Smooth muscle cell (in vitro differentiated cells): Measurements from ENCODE around the gene TEC. TPM values are rescaled to one million over a fixed set of nuclear protein-coding genes. Genes with fewer than 3 reads are reported as not detected.
"Not testable (repeated sequence)": the region's sequence is repeated elsewhere in the genome, so short reads cannot be mapped to it uniquely, and the experiment has no call there.

Source experiments
- DNase-seq: peaks from one replicate; lab custom pipeline; 2025; ENCODE audit not compliant: unreplicated experiment; lab: John Stamatoyannopoulos, UW
- H2AFZ ChIP-seq: fragments of 200-600 bp; sonication (generic); 2 replicates; pipeline ENCODE4 v1.6.0; 2016; ENCODE audit warnings: antibody characterized with exemption, low read depth, mild to moderate bottlenecking
- H3F3A ChIP-seq: fragments of 200-600 bp; sonication (generic); 2 replicates; pipeline ENCODE4 v1.6.0; 2017; ENCODE audit warnings: antibody characterized with exemption, low read depth
- H3K27ac ChIP-seq: fragments of 200-600 bp; sonication (generic); 2 replicates; pipeline ENCODE4 v1.5.1; 2016; ENCODE audit warnings: low read depth, mild to moderate bottlenecking
- H3K27me3 ChIP-seq: fragments of 200-600 bp; sonication (generic); 2 replicates; pipeline ENCODE4 v1.6.1; 2016; ENCODE audit warnings: low read depth, mild to moderate bottlenecking
- H3K36me3 ChIP-seq: fragments of 200-600 bp; sonication (generic); 2 replicates; pipeline ENCODE4 v1.5.1; 2016; ENCODE audit warnings: low read depth
- H3K4me1 ChIP-seq: fragments of 200-600 bp; sonication (generic); 2 replicates; pipeline ENCODE4 v1.5.1; 2016; ENCODE audit warnings: low read depth
- H3K4me2 ChIP-seq: fragments of 200-600 bp; sonication (generic); 2 replicates; pipeline ENCODE4 v1.6.0; 2016; ENCODE audit warnings: mild to moderate bottlenecking
- H3K4me3 ChIP-seq: fragments of 200-600 bp; sonication (generic); 2 replicates; pipeline ENCODE4 v1.5.1; 2016; ENCODE audit warnings: mild to moderate bottlenecking
- H3K79me2 ChIP-seq: fragments of 200-600 bp; sonication (generic); 2 replicates; pipeline ENCODE4 v1.6.0; 2016; ENCODE audit warnings: low read depth, mild to moderate bottlenecking
- H3K9ac ChIP-seq: fragments of 200-600 bp; sonication (generic); 2 replicates; pipeline ENCODE4 v1.6.0; 2016; ENCODE audit warnings: low read depth
- H3K9me3 ChIP-seq: fragments of 200-600 bp; sonication (generic); replicated peaks from 2 replicates; pipeline ENCODE4 v1.5.1; 2016; ENCODE audit warnings: low read depth
- H4K20me1 ChIP-seq: fragments of 200-600 bp; sonication (generic); 2 replicates; pipeline ENCODE4 v1.6.0; 2016; ENCODE audit warnings: low read depth
- WGBS: methylation state at CpG from one replicate; pipeline ENCODE4 v1.1.7; 2016; ENCODE audit warnings: low lambda C conversion rate; 5-methylcytosine and 5-hydroxymethylcytosine counted together
- polyA plus RNA-seq: library from polyadenylated mRNA; unstranded; fragments of >200 nt; fragmentation: Nextera tagmentation; extraction: Ambion mirVana; gene quantifications from 2 replicates; pipeline ENCODE4 v1.2.1, GENCODE V29; 2016
- total RNA-seq: library from RNA; depleted of rRNA; stranded (reverse); fragments of >200 nt; gene quantifications from 2 replicates; pipeline ENCODE4 v1.2.3, GENCODE V29; 2014
- TF ChIP-seq, protein P1 (sequence below): fragments of 200-600 bp; sonication (generic); IDR thresholded peaks from 2 replicates; pipeline ENCODE4 v1.5.1; 2017; ENCODE audit warnings: borderline replicate concordance, mild to moderate bottlenecking, antibody characterized with exemption; ENCODE audit not compliant: insufficient read depth, poor library complexity, severe bottlenecking

TEC gene
- total RNA-seq (0.67 and 1.8 TPM in 2 replicates), polyA plus RNA-seq (0.14 TPM in 1 of 2 replicates, not detected in the other)

DNA sequence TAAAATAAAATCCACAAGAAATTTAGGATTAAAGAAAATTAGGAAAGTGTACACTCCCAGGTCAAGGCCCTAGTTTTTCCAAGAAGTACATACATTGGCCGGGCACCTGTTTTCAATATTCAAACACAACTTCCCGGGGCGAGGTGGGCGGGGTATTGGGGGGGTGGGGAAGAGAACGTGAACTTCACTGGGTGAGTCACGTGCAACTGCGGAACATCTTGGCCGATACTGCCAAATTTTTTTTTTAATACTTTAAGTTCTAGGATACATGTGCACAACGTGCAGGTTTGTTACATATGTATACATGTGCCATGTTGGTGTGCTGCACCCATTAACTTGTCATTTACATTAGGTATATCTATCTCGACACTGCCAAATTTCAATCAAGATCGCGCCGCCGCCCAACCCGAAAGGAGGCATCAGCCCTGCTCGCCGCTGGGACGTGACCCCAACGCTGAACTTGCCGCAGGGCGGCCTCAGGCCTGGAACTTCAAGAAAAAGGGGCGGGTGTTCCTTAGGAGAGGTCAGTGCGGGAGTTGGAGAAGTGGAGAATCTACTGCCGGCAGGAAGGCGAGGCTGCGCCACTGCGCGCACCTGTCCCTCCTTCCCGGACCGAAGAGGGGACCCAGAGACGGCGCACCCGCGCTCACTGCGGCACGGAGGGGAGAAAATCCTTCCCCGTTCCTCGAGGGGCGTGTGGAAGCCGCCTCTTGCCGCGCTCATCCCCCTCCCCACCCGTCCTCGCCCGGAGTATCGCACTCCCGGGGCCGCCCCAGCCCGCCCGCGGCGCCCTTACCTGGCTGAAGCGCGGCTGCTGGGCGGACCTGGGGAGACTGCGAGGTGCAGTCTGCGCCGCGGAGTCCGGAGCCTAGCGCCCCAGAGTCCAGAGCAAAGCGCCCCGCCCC is at the start of gene TEC:
TSS of gene TEC (minus strand) at position 883 of the 905 bp plus-strand sequence. CDS start 41,224 bp downstream, outside the sequence.
- Histone ChIP-seq H3K36me3 (no peaks in the 10 kb centered on the region), H2AFZ (peak within 1 kb of the TSS; percentile 99), H3K79me2 (no peaks in the 10 kb centered on the region), H3F3A (no peaks in the 10 kb centered on the region), H3K9ac (peak within 1 kb of the TSS; percentile 57), H3K4me3 (peak within 1 kb of the TSS; percentile 80), H4K20me1 (no peaks in the 10 kb centered on the region), H3K9me3 (no peaks in the 10 kb centered on the region), H3K4me2 (peak within 1 kb of the TSS; percentile 96), H3K4me1 (no peaks in the 10 kb centered on the region), H3K27ac (no peak within 1 kb of the TSS), H3K27me3 (no peaks in the 10 kb centered on the region)
- TF ChIP-seq, protein P1, sequence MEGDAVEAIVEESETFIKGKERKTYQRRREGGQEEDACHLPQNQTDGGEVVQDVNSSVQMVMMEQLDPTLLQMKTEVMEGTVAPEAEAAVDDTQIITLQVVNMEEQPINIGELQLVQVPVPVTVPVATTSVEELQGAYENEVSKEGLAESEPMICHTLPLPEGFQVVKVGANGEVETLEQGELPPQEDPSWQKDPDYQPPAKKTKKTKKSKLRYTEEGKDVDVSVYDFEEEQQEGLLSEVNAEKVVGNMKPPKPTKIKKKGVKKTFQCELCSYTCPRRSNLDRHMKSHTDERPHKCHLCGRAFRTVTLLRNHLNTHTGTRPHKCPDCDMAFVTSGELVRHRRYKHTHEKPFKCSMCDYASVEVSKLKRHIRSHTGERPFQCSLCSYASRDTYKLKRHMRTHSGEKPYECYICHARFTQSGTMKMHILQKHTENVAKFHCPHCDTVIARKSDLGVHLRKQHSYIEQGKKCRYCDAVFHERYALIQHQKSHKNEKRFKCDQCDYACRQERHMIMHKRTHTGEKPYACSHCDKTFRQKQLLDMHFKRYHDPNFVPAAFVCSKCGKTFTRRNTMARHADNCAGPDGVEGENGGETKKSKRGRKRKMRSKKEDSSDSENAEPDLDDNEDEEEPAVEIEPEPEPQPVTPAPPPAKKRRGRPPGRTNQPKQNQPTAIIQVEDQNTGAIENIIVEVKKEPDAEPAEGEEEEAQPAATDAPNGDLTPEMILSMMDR, result no peak
- peak; percentile 16 for DNase-seq
- 3% methylated on average over 36 of the region's 63 CpGs for WGBS

DNA sequence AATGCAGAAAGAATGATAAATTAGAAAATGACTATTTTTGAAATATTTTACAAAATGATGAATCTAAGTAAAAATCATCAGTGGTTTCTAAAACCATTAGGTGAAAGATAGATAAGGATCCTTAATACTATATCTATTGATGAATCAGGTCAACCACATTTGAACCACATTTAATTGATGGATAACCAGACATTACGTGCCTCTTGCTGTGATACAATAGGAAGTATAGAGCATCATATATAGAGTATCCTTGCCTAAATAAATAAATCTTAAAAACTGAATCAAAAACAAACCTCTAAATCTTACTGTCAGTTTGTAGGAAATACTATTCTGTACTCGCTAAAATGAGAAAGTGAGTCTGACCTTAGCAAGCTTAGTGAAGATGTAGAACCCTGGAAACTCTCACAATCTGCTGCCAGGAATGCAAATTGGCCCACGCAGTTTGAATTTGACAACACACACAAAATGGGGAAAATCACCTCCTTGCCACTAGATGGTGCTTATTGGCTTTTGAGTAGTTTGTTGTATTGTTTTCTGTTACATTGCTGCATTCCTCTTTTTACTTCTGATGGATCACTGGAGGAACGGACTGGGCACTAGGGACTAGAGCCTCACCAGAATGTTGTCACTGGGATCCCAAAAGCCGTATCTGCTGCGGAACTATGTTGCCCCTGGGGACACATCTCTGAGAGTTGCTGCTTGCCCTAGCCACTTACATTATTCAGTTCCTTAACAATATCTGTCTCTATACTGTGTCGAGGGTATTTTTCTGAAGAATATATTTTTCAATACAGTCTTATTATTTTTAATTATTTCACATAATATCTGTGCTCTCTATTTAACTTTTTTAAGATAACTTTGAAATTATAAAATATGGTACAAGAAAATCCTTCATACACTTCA is 46.3 kb upstream of the TEC start:
- no peak overlapping the region for H3K4me2 ChIP-seq

DNA sequence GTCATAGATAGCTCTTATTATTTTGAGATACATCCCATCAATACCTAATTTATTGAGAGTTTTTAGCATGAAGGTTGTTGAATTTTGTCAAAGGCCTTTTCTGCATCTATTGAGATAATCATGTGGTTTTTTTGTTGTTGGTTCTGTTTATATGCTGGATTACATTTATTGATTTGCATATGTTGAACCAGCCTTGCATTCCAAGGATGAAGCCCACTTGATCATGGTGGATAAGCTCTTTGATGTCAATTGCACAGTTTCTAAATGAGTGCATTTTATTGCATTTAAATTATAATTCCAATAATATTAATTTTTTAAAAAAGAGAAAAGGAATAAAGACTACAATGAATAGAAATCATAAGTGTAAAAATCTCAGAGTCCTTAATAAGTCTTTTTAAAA is 45.1 kb upstream of the TEC start:
- H3K79me2 ChIP-seq, H3K4me3 ChIP-seq, H3K4me2 ChIP-seq, H4K20me1 ChIP-seq, DNase-seq, H3K27ac ChIP-seq, H3K9me3 ChIP-seq, H3K9ac ChIP-seq, H3K36me3 ChIP-seq, H3F3A ChIP-seq, H3K4me1 ChIP-seq, H2AFZ ChIP-seq, H3K27me3 ChIP-seq: not testable (repeated sequence)

More for the DNA sequence above, 46.3 kb upstream of the TEC start:
- DNase-seq, result no peak
- WGBS, result 38% methylated on average over 7 of the region's 7 CpGs
- Histone ChIP-seq H3K79me2 (no peaks in the 10 kb centered on the region), H3K27ac (no peak overlapping the region), H3K4me1 (no peaks in the 10 kb centered on the region), H2AFZ (peak overlapping the region; percentile 17), H3F3A (no peaks in the 10 kb centered on the region), H3K36me3 (no peaks in the 10 kb centered on the region), H3K4me3 (no peak overlapping the region), H3K9ac (no peak overlapping the region), H4K20me1 (no peaks in the 10 kb centered on the region), H3K27me3 (no peaks in the 10 kb centered on the region), H3K9me3 (no peaks in the 10 kb centered on the region)
- TF ChIP-seq, protein P1, result peak; percentile 53

DNA sequence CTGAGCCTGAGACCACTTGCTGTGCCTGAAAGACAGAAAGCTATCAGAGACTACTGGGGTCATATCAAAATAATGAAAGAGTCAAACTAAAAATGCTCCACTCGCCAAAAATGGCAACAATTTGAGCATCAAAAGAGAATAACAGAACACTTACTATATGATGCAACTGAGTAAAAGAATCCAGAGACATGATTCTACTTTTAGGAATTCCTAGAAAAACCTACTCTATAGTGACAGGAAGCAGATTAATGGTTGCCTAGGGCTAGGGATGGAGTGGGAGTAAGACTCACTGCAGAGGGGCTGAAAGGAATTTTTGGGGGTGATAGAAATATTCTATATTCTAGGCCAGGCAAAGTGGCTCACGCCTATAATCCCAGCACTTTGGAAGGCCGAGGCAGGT is 42.3 kb upstream of the TEC start:
- Histone ChIP-seq H3K36me3 (no peaks in the 10 kb centered on the region), H3K9ac (no peak overlapping the region), H3F3A (no peaks in the 10 kb centered on the region), H3K4me3 (no peak overlapping the region), H3K4me2 (no peak overlapping the region), H3K9me3 (no peaks in the 10 kb centered on the region), H3K79me2 (no peaks in the 10 kb centered on the region), H3K27ac (no peak overlapping the region), H3K27me3 (no peaks in the 10 kb centered on the region), H3K4me1 (no peaks in the 10 kb centered on the region), H4K20me1 (no peaks in the 10 kb centered on the region), H2AFZ (no peak overlapping the region)
- TF ChIP-seq, protein P1, result no peak
- no peak for DNase-seq
- WGBS, result 71% methylated on average over 3 of the region's 3 CpGs
